Rectal smooth muscle tissue (tissue), 1 donor: ENCODE data around the gene CAMKMT.

Experiments used
- H3K27ac ChIP-seq: one replicate; pipeline ENCODE4 v1.7.0; 2013; ENCODE audit warnings: low read depth, low read length, inconsistent platforms
- H3K27me3 ChIP-seq: one replicate; pipeline ENCODE4 v1.7.0; 2013; ENCODE audit warnings: low read length; ENCODE audit not compliant: control insufficient read depth, insufficient read depth
- H3K36me3 ChIP-seq: one replicate; pipeline ENCODE4 v1.7.0; 2013; ENCODE audit warnings: low read length; ENCODE audit not compliant: control insufficient read depth, insufficient read depth
- H3K4me1 ChIP-seq: one replicate; pipeline ENCODE4 v1.7.0; 2013; ENCODE audit warnings: low read length; ENCODE audit not compliant: control insufficient read depth, insufficient read depth
- H3K4me3 ChIP-seq: one replicate; pipeline ENCODE4 v1.7.0; 2013; ENCODE audit warnings: low read length
- H3K9ac ChIP-seq: one replicate; pipeline ENCODE4 v1.7.0; 2013; ENCODE audit warnings: low read length

CAMKMT gene

DNA sequence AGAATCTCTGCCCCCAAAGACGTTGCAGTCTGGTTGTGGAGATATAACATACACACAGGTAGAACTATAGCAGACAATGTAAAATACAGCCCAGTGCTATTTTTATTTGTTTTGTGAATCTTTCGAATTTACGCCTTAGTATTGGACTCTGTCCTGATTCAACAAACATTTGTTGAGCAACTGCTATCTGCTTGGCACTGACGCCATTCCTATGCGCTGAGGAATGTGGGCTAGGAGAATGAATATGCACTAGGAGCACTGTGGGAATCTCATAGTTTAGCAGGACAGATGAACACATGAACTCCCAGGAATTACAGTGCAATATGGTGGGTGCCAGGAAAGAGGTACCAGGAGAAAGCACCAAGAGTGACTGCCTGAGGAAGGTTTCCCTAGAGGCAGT lies 398.1 kb downstream of the CAMKMT start:
- Histone ChIP-seq H3K27me3 (no peaks in the 10 kb centered on the region), H3K36me3 (no peaks in the 10 kb centered on the region), H3K9ac (no peak overlapping the region), H3K4me1 (no peaks in the 10 kb centered on the region), H3K4me3 (no peak overlapping the region), H3K27ac (no peak overlapping the region)

GRCh38 chr2:44763275-44763782 lies 401.6 kb downstream of the CAMKMT start:
- no peak overlapping the region for H3K4me3 ChIP-seq
- H3K9ac ChIP-seq: no peak overlapping the region
- H3K4me1 ChIP-seq: no peaks in the 10 kb centered on the region
- no peaks in the 10 kb centered on the region for H3K36me3 ChIP-seq
- H3K27me3 ChIP-seq: no peaks in the 10 kb centered on the region
- no peak overlapping the region for H3K27ac ChIP-seq

DNA sequence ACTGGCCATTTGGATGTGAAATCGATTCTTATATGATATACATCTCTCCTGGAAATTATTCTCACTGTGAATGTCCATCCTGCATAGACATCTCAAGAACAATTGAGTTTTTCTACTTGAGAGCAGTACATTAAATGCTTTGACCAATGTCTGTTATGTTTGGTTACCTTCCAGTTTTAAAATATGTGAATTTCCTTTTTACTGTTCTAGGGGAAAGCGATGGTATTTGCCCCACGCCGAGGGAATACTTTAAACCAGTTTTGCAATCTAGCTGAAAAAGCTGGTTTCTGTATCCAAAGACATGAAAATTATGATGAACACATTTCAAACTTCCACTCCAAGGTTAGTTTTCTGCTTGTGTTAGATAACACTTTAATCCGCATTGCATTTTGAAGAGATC lies 404.5 kb downstream of the CAMKMT start:
- H3K36me3 ChIP-seq: no peaks in the 10 kb centered on the region
- H3K9ac ChIP-seq: no peak overlapping the region
- no peak overlapping the region for H3K27ac ChIP-seq

DNA sequence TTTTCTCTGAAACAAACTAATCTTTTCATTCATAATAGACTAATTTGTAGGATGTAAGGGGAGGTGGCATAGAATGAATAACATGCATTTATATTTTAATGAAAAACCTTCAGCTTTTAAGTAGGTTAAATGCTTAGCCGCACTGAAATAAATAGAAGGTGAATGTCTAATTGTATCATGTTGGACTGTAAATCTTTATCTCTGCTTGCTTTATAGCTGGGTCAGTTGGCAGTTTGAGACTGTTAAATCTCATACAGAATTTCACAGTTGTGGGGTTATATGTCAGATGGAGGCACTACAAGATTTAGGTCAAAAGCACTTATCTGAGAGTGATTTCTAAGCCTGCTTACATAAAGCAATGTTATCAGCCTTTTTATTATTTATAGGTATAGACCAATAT lies 405.0 kb downstream of the CAMKMT start:
- no peaks in the 10 kb centered on the region for H3K36me3 ChIP-seq
- no peaks in the 10 kb centered on the region for H3K4me1 ChIP-seq
- no peak overlapping the region for H3K27ac ChIP-seq
- no peaks in the 10 kb centered on the region for H3K27me3 ChIP-seq
- H3K9ac ChIP-seq: no peak overlapping the region
- H3K4me3 ChIP-seq: no peak overlapping the region

More for the DNA sequence above, 404.5 kb downstream of the CAMKMT start:
- Histone ChIP-seq H3K4me1 (no peaks in the 10 kb centered on the region), H3K4me3 (no peak overlapping the region), H3K27me3 (no peaks in the 10 kb centered on the region)

DNA sequence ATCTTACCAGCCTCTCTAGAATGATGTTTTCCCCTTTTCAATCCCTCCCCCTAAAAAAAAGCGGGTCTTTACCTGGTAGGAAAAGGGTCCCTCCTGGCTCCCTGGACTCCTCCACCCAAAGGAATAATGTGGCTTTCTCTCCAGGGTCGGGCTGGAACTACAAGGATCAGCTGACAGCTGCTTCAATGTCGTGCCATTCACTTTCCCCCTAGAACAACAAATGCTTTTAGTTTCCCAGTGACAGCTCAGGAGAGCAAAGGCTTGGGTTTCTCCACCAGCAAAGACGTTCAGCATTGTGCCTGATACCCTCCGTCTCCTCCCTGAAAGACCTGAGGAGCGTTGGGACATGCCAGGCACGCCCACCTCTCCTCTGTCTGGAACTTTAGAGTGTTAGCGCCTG lies 405.9 kb downstream of the CAMKMT start:
- Histone ChIP-seq H3K27ac (no peak overlapping the region), H3K4me3 (no peak overlapping the region), H3K4me1 (no peaks in the 10 kb centered on the region), H3K27me3 (no peaks in the 10 kb centered on the region), H3K9ac (no peak overlapping the region), H3K36me3 (no peaks in the 10 kb centered on the region)

DNA sequence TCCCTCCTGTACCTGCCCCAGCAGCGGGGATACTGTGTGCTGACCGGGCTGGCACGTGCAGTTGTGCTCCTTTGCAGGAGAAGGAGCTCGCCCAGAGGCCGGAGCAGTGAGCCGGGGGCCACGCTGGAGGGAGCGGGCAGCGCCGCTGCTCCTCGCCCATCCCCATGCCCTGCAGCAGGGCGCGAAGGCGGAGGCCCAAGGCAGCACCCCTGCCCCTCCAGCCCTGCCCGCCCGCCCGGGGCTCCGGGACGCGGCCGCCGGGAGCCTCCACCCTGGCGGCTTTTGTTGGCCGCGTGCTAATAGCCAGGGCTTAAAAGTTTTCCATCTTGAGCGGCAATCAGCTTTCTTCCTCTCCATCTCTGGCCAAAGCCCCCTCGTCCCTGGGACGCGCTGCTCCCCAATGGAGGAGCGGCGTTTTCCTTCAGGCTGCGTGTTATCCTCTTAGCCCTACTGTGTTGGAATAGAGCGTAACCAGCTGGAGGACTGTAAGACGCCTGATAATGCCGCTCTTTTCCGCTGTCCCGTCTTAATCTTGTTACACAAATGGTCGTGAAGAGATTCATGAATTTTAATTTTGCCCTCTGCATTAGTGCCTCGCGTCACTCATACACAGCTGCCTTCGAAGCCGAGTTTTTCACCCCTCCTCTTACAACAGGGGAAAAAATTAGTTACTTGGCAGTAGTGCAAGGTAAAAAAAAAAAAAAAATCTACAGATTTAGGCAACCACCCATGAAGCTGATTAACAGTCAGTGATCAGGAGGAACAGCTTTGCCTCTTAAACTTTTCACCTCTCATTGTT lies 406.9 kb downstream of the CAMKMT start:
- Histone ChIP-seq H3K36me3 (no peaks in the 10 kb centered on the region), H3K4me1 (no peaks in the 10 kb centered on the region), H3K4me3 (no peak overlapping the region), H3K27me3 (no peaks in the 10 kb centered on the region), H3K9ac (no peak overlapping the region), H3K27ac (no peak overlapping the region)

- no peaks in the 10 kb centered on the region for H3K27me3 ChIP-seq
- H3K27ac ChIP-seq: no peak overlapping the region
- H3K4me3 ChIP-seq: no peak overlapping the region
- no peaks in the 10 kb centered on the region for H3K36me3 ChIP-seq
- no peak overlapping the region for H3K9ac ChIP-seq
- no peaks in the 10 kb centered on the region for H3K4me1 ChIP-seq
These were observed 407.7 kb downstream of the CAMKMT start for GRCh38 chr2:44769349-44770011.

DNA sequence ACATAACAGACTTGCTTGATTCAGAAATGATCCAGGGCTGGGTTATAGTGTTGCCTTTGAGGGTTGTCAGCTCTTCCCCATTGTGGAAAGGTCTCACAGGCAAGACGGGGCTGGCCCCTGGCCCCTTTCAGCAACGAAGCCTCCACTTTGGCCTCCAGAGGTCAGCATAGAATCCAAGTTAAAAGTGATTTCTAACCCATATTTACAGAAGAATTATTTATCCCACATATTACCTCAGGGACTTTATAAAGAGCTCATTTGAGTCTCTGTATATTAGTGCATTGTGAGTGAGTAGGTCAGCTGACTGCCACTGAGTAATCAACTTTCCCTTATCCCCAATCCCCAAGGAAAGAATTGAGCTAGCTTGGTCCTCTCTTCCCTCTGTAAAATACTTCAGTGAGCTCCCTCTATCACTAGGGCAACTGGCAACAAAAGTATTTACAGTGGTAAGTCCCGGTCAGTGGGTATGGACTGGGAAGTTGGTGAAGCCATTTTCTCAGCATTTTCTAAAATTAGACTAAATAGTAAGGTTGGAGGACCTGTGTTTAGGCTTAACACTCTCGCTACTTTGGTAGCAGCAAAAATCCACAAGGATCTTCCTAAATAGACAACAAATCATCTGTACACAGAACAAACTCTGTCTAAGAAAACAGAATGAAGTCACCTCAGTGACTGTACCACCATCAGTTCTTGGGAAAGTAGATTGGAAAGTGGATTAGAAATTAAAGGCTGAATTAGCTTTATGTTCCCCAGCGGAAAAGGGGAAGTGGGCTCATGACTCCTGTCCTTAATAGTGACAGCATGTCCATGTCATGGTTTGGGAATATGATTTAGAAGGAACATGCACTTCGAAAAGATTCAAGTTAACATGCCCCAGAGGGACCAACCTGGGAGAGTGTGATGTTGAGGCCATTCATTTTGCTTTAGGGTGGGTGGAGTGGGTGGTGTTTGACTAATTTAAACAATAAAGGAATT lies 408.8 kb downstream of the CAMKMT start:
- Histone ChIP-seq H3K4me3 (no peak overlapping the region), H3K27me3 (no peaks in the 10 kb centered on the region), H3K36me3 (no peaks in the 10 kb centered on the region), H3K27ac (no peak overlapping the region), H3K9ac (no peak overlapping the region), H3K4me1 (no peaks in the 10 kb centered on the region)

GRCh38 chr2:44771522-44771921 lies 409.8 kb downstream of the CAMKMT start:
- no peaks in the 10 kb centered on the region for H3K27me3 ChIP-seq
- no peaks in the 10 kb centered on the region for H3K4me1 ChIP-seq

GRCh38 chr2:44772131-44772530 lies 410.4 kb downstream of the CAMKMT start:
- Histone ChIP-seq H3K27ac (no peak overlapping the region), H3K4me1 (peaks cover 2% of the 10 kb centered on the region), H3K36me3 (no peaks in the 10 kb centered on the region), H3K4me3 (no peak overlapping the region), H3K9ac (no peak overlapping the region), H3K27me3 (no peaks in the 10 kb centered on the region)

More at GRCh38 chr2:44771522-44771921, 409.8 kb downstream of the CAMKMT start:
- no peak overlapping the region for H3K4me3 ChIP-seq
- H3K27ac ChIP-seq: no peak overlapping the region
- no peaks in the 10 kb centered on the region for H3K36me3 ChIP-seq
- H3K9ac ChIP-seq: no peak overlapping the region

DNA sequence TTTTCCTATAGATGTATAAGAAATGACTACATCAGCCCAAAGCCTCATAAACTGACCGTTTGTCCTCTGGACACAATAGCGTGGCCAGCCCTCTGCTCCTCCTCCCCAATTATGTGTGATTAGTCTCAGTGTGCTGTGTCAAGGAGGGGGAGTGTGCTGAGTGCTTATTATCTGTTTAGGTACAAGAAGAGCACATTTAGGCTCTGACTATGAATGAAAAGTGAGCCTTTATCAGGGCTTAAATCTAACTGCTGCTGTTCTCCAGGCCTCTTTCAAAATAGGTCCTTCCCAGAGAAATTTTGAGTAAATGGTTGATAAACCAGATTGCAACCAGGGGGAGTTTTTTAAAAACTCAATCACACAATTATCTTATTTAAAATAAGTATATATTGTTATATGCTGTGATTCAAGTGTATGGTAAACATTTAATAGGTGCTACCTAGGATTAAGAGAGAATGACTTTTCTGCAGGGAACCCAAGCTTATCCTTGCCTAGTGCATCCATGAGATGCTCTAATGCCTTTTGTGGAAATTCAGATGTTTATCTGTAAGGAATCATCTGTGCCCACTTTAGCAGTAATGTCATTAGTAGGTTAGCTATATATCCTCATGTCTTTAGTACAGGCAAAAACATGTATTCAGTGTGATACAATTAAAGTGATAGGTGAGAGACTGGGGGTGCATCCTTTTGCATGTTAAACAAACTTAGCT lies 411.1 kb downstream of the CAMKMT start:
- Histone ChIP-seq H3K4me3 (no peak overlapping the region), H3K4me1 (peaks cover 2% of the 10 kb centered on the region), H3K27ac (no peak overlapping the region), H3K9ac (no peak overlapping the region), H3K36me3 (no peaks in the 10 kb centered on the region), H3K27me3 (no peaks in the 10 kb centered on the region)
